Measurements from ENCODE around the gene WIPI1.
"Not testable (repeated sequence)": the region's sequence is repeated elsewhere in the genome, so short reads cannot be mapped to it uniquely, and the experiment has no call there.

WIPI1 gene

GRCh38 chr17:68413597-68414560 lies 43.4 kb downstream of the WIPI1 start:
- peak; percentile 11 to 51 for DNase-seq

GRCh38 chr17:68407656-68408055 lies 49.6 kb downstream of the WIPI1 start:
- not testable (repeated sequence) for DNase-seq

- not testable (repeated sequence) for DNase-seq
Measured at GRCh38 chr17:68403837-68404236, 53.5 kb downstream of the WIPI1 start.

GRCh38 chr17:68403122-68403521 lies 54.2 kb downstream of the WIPI1 start:
- DNase-seq: no peak

- no peak for DNase-seq
Measured at GRCh38 chr17:68401288-68401687, 56.0 kb downstream of the WIPI1 start.

- no peak for DNase-seq
Measured at GRCh38 chr17:68400404-68400735, 56.9 kb downstream of the WIPI1 start.

GRCh38 chr17:68399638-68400403 lies 57.5 kb downstream of the WIPI1 start:
- DNase-seq: no peak

GRCh38 chr17:68398691-68399637 lies 58.3 kb downstream of the WIPI1 start:
- DNase-seq: peak; percentile 65 to 66

GRCh38 chr17:68397108-68397536 lies 60.2 kb downstream of the WIPI1 start:
- no peak for DNase-seq

- DNase-seq: no peak
Measured at GRCh38 chr17:68396226-68397107, 60.8 kb downstream of the WIPI1 start.

- no peak for DNase-seq
Measured at GRCh38 chr17:68394608-68395331, 62.5 kb downstream of the WIPI1 start.

- no peak for DNase-seq
Measured at GRCh38 chr17:68391561-68392268, 65.6 kb downstream of the WIPI1 start.

GRCh38 chr17:68390888-68391545 lies 66.3 kb downstream of the WIPI1 start:
- no peak for DNase-seq

GRCh38 chr17:68389041-68389440 lies 68.3 kb downstream of the WIPI1 start:
- DNase-seq: no peak

- no peak for DNase-seq
Measured at GRCh38 chr17:68387435-68388218, 69.7 kb downstream of the WIPI1 start.

GRCh38 chr17:68385490-68386215 lies 71.6 kb downstream of the WIPI1 start:
- DNase-seq: no peak

- DNase-seq: no peak
Measured at GRCh38 chr17:68384941-68385340, 72.4 kb downstream of the WIPI1 start.

- DNase-seq: no peak
Measured at GRCh38 chr17:68384471-68384870, 72.8 kb downstream of the WIPI1 start.
